Body of pancreas (tissue), 4 donors: Measurements from ENCODE around the gene SCN9A. TPM values are rescaled to one million over a fixed set of nuclear protein-coding genes. Genes with fewer than 3 reads are reported as not detected.

Experiments
- ATAC-seq: fragments of 150-250 bp; one replicate; pipeline ENCODE4 v1.9.1; 2016
- DNase-seq, 4 donors: peaks; one replicate each; pipeline ENCODE4 v3.0.0-alpha.2; 2019
- H3K27ac ChIP-seq, 4 donors: fragments of 200-600 bp; sonication (generic); 1 replicate in 3 of 4; 2 replicates in 1 of 4; pipeline versions ENCODE4 v1.5.1 to v1.6.1; 2016 to 2019; ENCODE audit warnings: mild to moderate bottlenecking in 1 of 4, mixed read lengths in 1 of 4, moderate library complexity in 1 of 4
- H3K27me3 ChIP-seq, 2 donors: fragments of 200-600 bp; sonication (generic); one replicate each; pipeline ENCODE4 v1.6.0; 2016; ENCODE audit warnings: mild to moderate bottlenecking in 1 of 2
- H3K36me3 ChIP-seq, 2 donors: fragments of 200-600 bp; sonication (generic); replicated peaks in 1 of 2; 2 replicates each; pipeline ENCODE4 v1.5.1; 2016; ENCODE audit warnings: low read depth in 2 of 2; ENCODE audit not compliant: insufficient read depth in 1 of 2
- H3K4me1 ChIP-seq: fragments of 200-600 bp; sonication (generic); one replicate; pipeline ENCODE4 v1.6.0; 2016
- H3K4me3 ChIP-seq, 2 donors: fragments of 200-600 bp; sonication (generic); 1 replicate in 1 of 2; 2 replicates in 1 of 2; pipeline ENCODE4 v1.5.1; 2016 to 2019
- H3K9me3 ChIP-seq, 3 donors: fragments of 200-600 bp; sonication (generic); 1 replicate in 2 of 3; 2 replicates in 1 of 3; pipeline ENCODE4 v1.5.1; 2016
- POLR2A ChIP-seq, 3 donors: fragments of 450-650 bp; IDR thresholded peaks; one replicate each; pipeline ENCODE4 v1.6.1; 2016; ENCODE audit warnings: antibody characterized with exemption in 3 of 3, mild to moderate bottlenecking in 2 of 3
- WGBS, 2 donors: methylation state at CpG; one replicate each; pipeline ENCODE4 v1.1.5; 2017; 5-methylcytosine and 5-hydroxymethylcytosine counted together
- intact Hi-C: fragments of 100-400 bp; cut with DNase I; formaldehyde crosslinking; loops from one replicate; pipeline ENCODE4 v1.15.1; 2023
- total RNA-seq, 2 donors: library from RNA; depleted of rRNA; stranded (reverse); fragments of >200 nt; gene quantifications; one replicate each; pipeline ENCODE4 v1.1.0, GENCODE V29; 2016
- TF ChIP-seq, protein P1 (sequence below), 7 experiments: fragments of 450-650 bp in 4 of 7; fragments of 200-600 bp in 3 of 7; sonication (generic) in 3 of 7; IDR thresholded peaks; one replicate each; pipeline ENCODE4 v1.5.1; 2016 to 2019; ENCODE audit warnings: antibody characterized with exemption in 7 of 7

Gene SCN9A
- total RNA-seq, 2 donors from 2014 or later, result 9.9 to 11.9 TPM

DNA sequence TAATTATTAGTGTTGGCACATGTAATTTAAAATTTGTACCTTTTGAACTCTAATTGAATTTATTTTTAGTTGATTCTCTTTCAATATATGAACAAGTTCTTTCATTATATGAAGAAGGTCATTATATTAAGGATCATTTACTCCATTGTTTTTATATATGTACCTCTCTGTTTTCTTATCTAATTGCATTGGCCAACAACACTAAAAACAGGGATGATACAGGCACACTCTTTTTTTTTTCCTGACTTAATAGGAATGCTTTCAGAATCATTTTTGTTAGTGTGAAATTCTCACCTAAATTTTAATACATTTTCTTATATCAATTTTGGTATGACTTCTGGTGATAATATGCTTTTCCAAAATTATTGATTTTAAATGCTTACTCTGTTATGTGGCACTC lies 173.0 kb downstream of the SCN9A start:
- Histone ChIP-seq H3K4me1 (no peaks in the 10 kb centered on the region), H3K27ac (no peak overlapping the region), H3K4me3 (no peak overlapping the region), H3K9me3 (no peaks in the 10 kb centered on the region), H3K27me3 (no peaks in the 10 kb centered on the region), H3K36me3 (no peaks in the 10 kb centered on the region)
- DNase-seq (no peak), ATAC-seq (no peak)
- TF ChIP-seq POLR2A (IDR thresholded peaks at IDR 0.05), result no peak
- TF ChIP-seq, protein P1, sequence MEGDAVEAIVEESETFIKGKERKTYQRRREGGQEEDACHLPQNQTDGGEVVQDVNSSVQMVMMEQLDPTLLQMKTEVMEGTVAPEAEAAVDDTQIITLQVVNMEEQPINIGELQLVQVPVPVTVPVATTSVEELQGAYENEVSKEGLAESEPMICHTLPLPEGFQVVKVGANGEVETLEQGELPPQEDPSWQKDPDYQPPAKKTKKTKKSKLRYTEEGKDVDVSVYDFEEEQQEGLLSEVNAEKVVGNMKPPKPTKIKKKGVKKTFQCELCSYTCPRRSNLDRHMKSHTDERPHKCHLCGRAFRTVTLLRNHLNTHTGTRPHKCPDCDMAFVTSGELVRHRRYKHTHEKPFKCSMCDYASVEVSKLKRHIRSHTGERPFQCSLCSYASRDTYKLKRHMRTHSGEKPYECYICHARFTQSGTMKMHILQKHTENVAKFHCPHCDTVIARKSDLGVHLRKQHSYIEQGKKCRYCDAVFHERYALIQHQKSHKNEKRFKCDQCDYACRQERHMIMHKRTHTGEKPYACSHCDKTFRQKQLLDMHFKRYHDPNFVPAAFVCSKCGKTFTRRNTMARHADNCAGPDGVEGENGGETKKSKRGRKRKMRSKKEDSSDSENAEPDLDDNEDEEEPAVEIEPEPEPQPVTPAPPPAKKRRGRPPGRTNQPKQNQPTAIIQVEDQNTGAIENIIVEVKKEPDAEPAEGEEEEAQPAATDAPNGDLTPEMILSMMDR (IDR thresholded peaks at IDR 0.05), result no peak
- intact Hi-C loops, result no loop called here

GRCh38 chr2:166197446-166197845 lies 178.3 kb downstream of the SCN9A start:
- H3K27me3 ChIP-seq, result no peaks in the 10 kb centered on the region
- no peak for ATAC-seq
- H3K27ac ChIP-seq, result no peak overlapping the region
- no peak for DNase-seq
- WGBS, 2 donors, result 40 to 45% methylated on average over 3 of the region's 3 CpGs
- H3K4me3 ChIP-seq, result no peak overlapping the region
- no peaks in the 10 kb centered on the region for H3K36me3 ChIP-seq
- intact Hi-C loops, result no loop called here
- no peaks in the 10 kb centered on the region for H3K4me1 ChIP-seq
- no peaks in the 10 kb centered on the region for H3K9me3 ChIP-seq
- no peak for TF ChIP-seq POLR2A (IDR thresholded peaks at IDR 0.05)
- TF ChIP-seq, protein P1 (IDR thresholded peaks at IDR 0.05), result no peak

DNA sequence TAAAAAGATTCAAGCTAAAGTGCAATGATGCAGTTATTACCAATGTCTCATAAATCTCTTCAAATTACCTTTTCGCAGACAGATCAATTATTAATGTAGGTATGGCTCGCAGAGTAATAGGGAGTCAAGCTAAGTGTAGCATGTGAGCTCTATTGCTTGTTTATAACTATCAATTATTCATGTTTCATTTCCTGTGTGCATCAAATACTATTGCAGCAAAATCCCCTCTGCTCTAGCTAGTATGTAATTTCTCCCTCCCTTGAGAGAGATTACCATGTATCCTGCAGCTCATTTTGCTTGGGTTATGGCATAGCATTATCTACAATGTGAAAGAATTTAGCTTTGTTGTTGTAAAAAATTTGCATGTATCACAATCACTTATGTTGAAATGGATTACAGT lies 182.3 kb downstream of the SCN9A start:
- TF ChIP-seq, protein P1 (IDR thresholded peaks at IDR 0.05), result no peak
- TF ChIP-seq POLR2A (IDR thresholded peaks at IDR 0.05), result no peak
- DNase-seq (no peak), ATAC-seq (no peak)
- 87 to 91% methylated on average over 2 of the region's 2 CpGs for WGBS, 2 donors
- no peak overlapping the region for H3K4me3 ChIP-seq
- H3K27ac ChIP-seq, result no peak overlapping the region
- H3K9me3 ChIP-seq, result no peaks in the 10 kb centered on the region
- intact Hi-C loops, result no loop called here
- no peaks in the 10 kb centered on the region for H3K36me3 ChIP-seq
- H3K27me3 ChIP-seq, result no peaks in the 10 kb centered on the region
- H3K4me1 ChIP-seq, result no peaks in the 10 kb centered on the region

DNA sequence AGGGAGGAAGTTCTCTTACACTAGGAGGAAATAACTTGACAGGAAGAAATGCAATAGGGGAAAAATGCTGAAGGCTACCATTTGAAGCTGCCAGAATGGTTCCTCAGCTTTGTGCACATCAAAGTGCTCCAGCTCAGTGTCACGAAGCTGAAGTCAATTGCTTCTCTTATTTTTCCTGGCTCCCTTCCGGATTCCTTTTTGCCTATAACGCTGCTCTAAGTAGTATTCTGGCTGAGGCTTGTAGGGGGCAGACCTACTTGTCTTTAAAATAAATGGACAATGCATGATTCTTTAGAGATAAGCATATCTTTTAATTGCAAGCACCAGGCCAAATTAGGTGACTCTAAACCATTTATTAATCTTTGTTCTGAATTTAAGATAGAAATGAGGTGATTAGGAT lies 187.7 kb downstream of the SCN9A start:
- WGBS, 2 donors, result 12 to 17% methylated on average over 3 of the region's 3 CpGs
- no peak overlapping the region for H3K27ac ChIP-seq
- H3K4me1 ChIP-seq, result no peaks in the 10 kb centered on the region
- no peaks in the 10 kb centered on the region for H3K9me3 ChIP-seq
- intact Hi-C loops, result loop anchor here (10.0 kb wide), 1 partner anchor 123 kb away; no protein-coding TSS in a partner anchor
- no peaks in the 10 kb centered on the region for H3K36me3 ChIP-seq
- TF ChIP-seq, protein P1 (IDR thresholded peaks at IDR 0.05), result no peak
- TF ChIP-seq POLR2A (IDR thresholded peaks at IDR 0.05), result no peak
- H3K27me3 ChIP-seq, result no peaks in the 10 kb centered on the region
- DNase-seq (no peak), ATAC-seq (no peak)
- H3K4me3 ChIP-seq, result no peak overlapping the region

- no peak for DNase-seq
- ATAC-seq, result no peak
- H3K36me3 ChIP-seq, result no peaks in the 10 kb centered on the region
- H3K9me3 ChIP-seq, result no peaks in the 10 kb centered on the region
- no peaks in the 10 kb centered on the region for H3K27me3 ChIP-seq
- intact Hi-C loops, result loop anchor here (10.0 kb wide), 1 partner anchor 120 kb away; no protein-coding TSS in a partner anchor
- WGBS, 2 donors, result 80% methylated on average over 3 of the region's 3 CpGs
- TF ChIP-seq, protein P1 (IDR thresholded peaks at IDR 0.05), result no peak
- TF ChIP-seq POLR2A (IDR thresholded peaks at IDR 0.05), result no peak
- H3K4me3 ChIP-seq, result no peak overlapping the region
- no peak overlapping the region for H3K27ac ChIP-seq
- peaks cover 3% of the 10 kb centered on the region for H3K4me1 ChIP-seq
Observed at GRCh38 chr2:166184789-166185188, 191.0 kb downstream of the SCN9A start.
